Mesodermal cell (in vitro differentiated cells): Measurements from ENCODE around the gene CUEDC2.

Experiments
- H3K27ac ChIP-seq: 2 replicates; pipeline ENCODE4 v1.7.0; 2013; ENCODE audit warnings: mild to moderate bottlenecking, low read depth, low read length, moderate library complexity; ENCODE audit not compliant: severe bottlenecking
- H3K36me3 ChIP-seq: 2 replicates; pipeline ENCODE4 v1.7.1; 2013; ENCODE audit warnings: mild to moderate bottlenecking, low read length, moderate library complexity; ENCODE audit not compliant: control insufficient read depth, insufficient read depth
- H3K4me1 ChIP-seq: one replicate; pipeline ENCODE4 v1.7.1; 2013; ENCODE audit warnings: mild to moderate bottlenecking, low read length; ENCODE audit not compliant: insufficient read depth, control insufficient read depth, poor library complexity, severe bottlenecking
- H3K4me3 ChIP-seq: 2 replicates; pipeline ENCODE4 v1.7.0; 2013; ENCODE audit warnings: low read length, control low read depth, mild to moderate bottlenecking; ENCODE audit not compliant: insufficient read depth, poor library complexity, severe bottlenecking; ENCODE audit errors: extremely low read depth
- H3K9me3 ChIP-seq: 2 replicates; pipeline ENCODE4 v1.7.1; 2013; ENCODE audit warnings: mild to moderate bottlenecking, low read length, moderate library complexity; ENCODE audit not compliant: control insufficient read depth
- WGBS, 2 experiments: methylation state at CpG; one replicate each; pipeline ENCODE4 v1.1.5; 2013; ENCODE audit warnings: missing lambda C conversion rate in 2 of 2; ENCODE audit not compliant: insufficient coverage in 2 of 2; 5-methylcytosine and 5-hydroxymethylcytosine counted together

Gene CUEDC2

DNA sequence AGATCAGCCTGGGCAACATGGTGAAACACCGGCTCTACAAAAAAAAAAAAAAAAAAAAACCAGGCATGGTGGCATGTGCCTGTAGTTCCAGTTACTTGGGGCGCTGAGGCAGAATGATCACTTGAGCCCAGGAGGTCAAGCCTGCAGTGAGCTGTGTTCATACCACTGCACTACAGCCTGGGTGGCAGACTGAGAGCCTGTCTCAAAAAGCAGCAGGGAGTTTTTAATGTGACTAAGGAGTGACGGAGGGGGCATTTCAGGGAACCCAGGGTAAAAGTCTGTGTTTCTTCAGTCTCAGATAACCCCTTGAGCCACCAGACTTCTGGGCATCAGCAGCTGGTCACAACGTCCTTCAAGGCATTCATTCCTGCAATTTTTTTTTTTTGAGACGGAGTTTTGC lies 21.1 kb upstream of the CUEDC2 start:
- 94 to 96% methylated on average over 3 to 5 of the region's 5 CpGs for WGBS, 2 experiments
- Histone ChIP-seq H3K9me3 (no peaks in the 10 kb centered on the region), H3K4me1 (peaks cover 30% of the 10 kb centered on the region), H3K36me3 (no peaks in the 10 kb centered on the region), H3K27ac (peak overlapping the region; percentile 23), H3K4me3 (no peak overlapping the region)

DNA sequence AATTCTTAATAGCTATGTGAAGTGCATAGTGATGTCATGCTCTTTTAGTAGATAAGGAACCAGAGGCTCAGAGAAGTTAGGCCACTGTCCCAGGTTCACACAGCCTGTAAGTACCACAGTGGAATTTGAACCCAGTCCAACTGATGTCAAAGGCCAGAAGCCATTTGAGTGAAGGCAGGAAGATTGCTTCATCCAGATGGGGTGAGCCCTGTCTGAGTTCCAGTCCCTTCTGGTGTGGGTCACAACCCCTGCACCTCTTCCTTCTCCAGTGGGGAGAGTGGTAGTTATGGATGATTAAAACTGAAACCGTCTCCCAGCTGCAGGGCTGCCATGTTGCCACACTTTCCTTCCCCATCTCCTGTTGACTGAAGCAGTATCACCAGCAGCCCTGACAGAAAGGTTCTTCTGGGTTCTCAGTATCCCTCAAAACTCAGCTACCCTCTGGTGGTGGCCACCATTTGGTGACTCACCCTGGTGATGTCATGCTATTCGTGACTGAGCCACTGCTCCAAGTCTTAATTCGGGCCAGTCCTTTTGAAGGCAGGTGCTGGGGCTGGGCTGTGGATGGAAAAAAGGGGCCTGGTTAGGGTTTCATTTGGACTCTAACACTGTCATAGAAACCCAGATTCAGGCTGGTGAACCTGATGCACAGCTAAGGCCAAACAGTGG lies 20.4 kb upstream of the CUEDC2 start:
- no peaks in the 10 kb centered on the region for H3K9me3 ChIP-seq
- 60 to 80% methylated on average over 1 to 2 of the region's 3 CpGs for WGBS, 2 experiments
- H3K4me3 ChIP-seq, result no peak overlapping the region
- no peaks in the 10 kb centered on the region for H3K36me3 ChIP-seq
- H3K27ac ChIP-seq, result no peak overlapping the region
- peaks cover 30% of the 10 kb centered on the region for H3K4me1 ChIP-seq

DNA sequence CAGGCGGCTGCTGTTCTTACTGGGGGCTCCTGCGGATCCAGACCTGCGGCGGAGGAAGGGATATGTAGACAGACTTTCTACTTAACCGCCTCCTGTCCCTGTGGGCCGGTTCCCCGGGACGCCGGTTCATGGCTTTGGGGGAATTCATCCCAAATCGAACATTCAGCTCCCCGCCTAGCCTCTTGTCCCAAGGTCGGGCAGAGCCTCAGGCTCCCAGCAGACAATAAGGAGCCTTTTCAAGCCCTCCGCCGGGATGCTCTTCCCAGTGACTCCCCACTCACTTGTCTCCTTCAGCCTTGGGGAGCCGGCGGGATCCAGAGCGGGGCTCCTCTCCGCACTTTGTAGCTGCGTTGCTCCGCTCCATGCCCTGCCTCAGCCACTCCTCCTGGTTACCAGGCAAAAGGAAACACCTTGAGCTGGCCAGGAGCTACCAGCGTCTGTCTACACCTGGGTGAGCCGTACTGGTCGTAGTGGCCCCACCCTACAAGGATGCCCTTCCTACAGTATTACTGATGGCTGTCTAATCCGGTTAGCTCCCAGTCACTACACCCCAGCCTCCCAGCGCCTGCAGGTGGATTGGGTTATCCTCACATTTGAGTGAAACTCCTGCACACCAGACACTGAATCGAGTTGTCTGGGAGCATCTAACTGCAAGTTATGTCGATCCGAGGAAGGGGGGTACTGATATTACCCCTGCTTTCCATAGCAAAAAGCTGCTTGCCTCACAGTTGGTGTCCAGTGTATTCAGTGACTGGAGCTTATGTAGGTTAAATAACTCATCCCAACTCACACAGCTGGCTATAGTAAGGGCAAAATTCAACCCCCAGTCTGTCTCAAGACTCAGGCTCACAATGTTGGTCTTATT lies 19.0 kb upstream of the CUEDC2 start, which contains the start of gene C10orf95:
Gene C10orf95, minus strand, starts transcription at position 439 of the 865 bp plus-strand sequence. CDS start 450 bp downstream, outside the sequence.
- Histone ChIP-seq H3K4me3 (peak within 1 kb of the TSS; percentile 59), H3K36me3 (no peaks in the 10 kb centered on the region), H3K4me1 (peaks cover 27% of the 10 kb centered on the region), H3K27ac (no peak within 1 kb of the TSS), H3K9me3 (no peaks in the 10 kb centered on the region)
- 38 to 43% methylated on average over 21 to 23 of the region's 28 CpGs for WGBS, 2 experiments

DNA sequence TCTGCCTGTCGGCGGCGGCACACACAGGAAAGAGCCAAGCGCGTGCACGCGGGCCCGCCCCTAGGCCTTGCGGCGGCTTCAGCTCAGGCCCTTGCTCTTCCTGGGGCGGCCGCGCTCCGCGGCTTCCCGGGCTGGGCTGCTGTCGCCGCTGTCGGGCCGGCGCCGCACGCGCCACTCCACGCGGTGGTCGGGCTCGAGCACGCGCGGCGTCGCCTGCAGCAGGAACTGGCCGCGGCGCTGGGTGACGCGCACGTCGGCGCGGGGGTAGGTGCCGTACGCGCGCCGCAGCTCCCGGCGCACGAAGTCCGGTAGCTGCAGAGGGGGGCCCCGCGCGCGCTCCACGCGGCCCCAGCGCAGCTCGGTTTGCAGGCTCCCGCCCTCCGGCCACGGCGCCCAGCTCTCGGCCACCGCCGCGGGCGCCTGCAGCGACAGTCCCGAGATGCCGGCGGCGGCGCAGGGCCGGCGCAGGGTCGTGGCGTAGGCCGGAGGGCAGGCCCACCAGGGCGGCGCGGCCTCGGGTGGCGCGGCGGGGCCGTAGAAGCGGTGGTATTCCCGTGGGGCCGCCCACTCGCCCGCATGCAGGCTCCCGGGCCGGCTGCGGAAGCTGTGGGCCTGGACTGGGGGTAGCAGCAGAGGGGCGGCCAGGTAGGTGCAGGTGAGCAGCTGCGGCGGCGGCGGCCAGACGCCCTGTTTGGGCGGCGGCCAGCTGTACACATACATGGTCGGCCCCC lies 18.2 kb upstream of the CUEDC2 start:
- Histone ChIP-seq H3K4me3 (peak overlapping the region; percentile 59), H3K9me3 (no peaks in the 10 kb centered on the region), H3K27ac (no peak overlapping the region), H3K4me1 (peaks cover 22% of the 10 kb centered on the region), H3K36me3 (no peaks in the 10 kb centered on the region)
- WGBS, 2 experiments, result 1 to 2% methylated on average over 56 to 70 of the region's 104 CpGs

DNA sequence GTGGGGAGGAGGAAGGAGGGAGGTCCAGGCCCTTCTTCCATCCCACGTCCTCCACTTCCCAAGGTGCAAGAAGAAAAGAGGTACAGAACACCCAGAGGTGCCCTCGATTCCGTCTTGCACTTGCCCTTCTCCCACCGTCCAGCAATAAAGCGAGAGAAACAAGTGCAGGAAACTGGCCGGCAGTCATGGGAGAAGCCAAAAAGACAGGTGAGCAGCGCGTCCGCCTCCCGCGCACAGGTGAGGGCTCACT lies 17.7 kb upstream of the CUEDC2 start:
- Histone ChIP-seq H3K4me3 (peak overlapping the region; percentile 59), H3K36me3 (no peaks in the 10 kb centered on the region), H3K4me1 (peaks cover 19% of the 10 kb centered on the region), H3K27ac (no peak overlapping the region), H3K9me3 (no peaks in the 10 kb centered on the region)
- 0% methylated on average over 8 to 10 of the region's 11 CpGs for WGBS, 2 experiments

DNA sequence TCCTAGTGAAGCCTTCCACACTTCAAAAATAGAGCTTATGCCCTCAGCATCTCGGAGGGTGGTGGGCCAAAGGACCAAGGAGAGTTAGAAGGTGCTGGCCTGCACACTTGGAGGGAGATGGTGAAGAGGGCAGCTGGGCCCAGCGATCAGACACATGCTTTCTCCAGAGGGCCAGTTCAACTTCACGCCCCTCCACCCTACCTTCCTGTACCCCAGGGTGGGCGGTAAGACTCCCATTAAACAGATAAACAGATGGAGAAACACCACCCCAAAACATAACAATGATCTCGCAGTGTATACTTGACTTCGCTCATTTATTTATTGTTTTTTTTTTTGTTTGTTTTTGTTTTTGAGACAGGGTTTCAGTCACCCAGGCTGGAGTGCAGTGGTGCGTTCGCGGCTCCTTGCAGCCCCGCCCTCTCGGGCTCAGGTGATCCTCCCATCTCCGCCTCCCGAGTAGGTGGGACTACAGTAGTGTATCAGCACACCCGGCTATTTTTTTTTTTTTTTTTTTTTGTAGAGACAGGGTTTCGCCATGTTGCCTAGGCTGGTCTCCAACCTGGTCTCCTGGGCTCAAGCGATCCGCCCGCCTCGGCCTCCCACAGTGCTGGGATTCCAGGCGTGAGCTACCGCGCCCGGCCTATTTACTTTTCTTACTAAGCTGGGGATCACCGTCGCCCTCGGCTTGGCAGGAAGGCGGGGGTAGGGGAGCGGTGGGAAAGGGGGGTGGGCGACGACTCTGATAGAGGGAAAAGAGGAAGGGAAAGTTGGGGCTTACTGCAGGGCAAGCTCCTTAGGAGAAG lies 17.1 kb upstream of the CUEDC2 start:
- peak overlapping the region; percentile 59 for H3K4me3 ChIP-seq
- H3K27ac ChIP-seq, result no peak overlapping the region
- H3K36me3 ChIP-seq, result no peaks in the 10 kb centered on the region
- 8 to 15% methylated on average over 11 to 18 of the region's 30 CpGs for WGBS, 2 experiments
- no peaks in the 10 kb centered on the region for H3K9me3 ChIP-seq
- peaks cover 16% of the 10 kb centered on the region for H3K4me1 ChIP-seq

DNA sequence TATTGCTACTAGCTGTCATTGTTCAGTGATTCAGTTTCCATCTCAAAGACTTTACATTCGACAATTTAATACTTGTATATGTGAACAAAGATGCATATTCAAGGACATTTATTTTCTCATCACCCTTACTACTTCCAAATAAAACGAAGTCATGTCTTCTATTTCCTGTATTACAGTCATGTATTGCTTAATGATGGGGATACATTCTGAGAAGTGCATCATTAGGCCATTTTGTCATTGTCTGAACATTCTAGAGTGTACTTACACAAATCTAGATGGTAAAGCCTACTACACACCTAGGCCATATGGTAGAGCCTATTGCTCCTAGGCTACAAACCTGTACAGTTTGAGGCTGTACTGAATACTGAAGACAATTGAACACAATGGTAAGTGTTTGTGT lies 12.5 kb upstream of the CUEDC2 start:
- no peak overlapping the region for H3K4me3 ChIP-seq
- no peak overlapping the region for H3K27ac ChIP-seq
- no peaks in the 10 kb centered on the region for H3K4me1 ChIP-seq
- WGBS, 2 experiments, result no CpG with 5 or more reads among the region's 2 CpGs
- no peaks in the 10 kb centered on the region for H3K9me3 ChIP-seq
- H3K36me3 ChIP-seq, result no peaks in the 10 kb centered on the region

DNA sequence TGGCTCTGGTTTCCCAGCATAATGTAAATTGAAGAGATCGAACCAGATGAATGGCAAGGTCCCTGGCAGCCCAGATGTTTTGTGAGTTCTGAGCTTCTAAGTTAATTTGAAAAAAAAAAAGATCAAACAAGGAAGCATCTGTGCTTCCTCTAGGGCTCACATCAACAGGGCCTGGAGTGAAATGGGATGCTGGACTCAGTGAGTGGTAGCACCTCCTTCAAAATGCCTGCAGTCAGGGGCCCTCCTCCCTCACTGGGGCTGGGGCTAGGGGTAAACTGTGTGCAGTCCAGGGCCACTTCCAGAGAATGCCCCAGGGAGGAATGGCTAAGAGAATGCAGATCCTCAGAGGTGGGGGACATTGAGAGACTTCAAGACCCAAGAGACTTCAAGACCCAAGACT lies 6.0 kb upstream of the CUEDC2 start:
- Histone ChIP-seq H3K27ac (no peak overlapping the region), H3K9me3 (no peaks in the 10 kb centered on the region), H3K36me3 (no peaks in the 10 kb centered on the region), H3K4me1 (peaks cover 8% of the 10 kb centered on the region), H3K4me3 (no peak overlapping the region)
- 88% methylated on average over 1 of the region's 1 CpG; no CpG with 5 or more reads in 1 of the 2 experiments for WGBS, 2 experiments

DNA sequence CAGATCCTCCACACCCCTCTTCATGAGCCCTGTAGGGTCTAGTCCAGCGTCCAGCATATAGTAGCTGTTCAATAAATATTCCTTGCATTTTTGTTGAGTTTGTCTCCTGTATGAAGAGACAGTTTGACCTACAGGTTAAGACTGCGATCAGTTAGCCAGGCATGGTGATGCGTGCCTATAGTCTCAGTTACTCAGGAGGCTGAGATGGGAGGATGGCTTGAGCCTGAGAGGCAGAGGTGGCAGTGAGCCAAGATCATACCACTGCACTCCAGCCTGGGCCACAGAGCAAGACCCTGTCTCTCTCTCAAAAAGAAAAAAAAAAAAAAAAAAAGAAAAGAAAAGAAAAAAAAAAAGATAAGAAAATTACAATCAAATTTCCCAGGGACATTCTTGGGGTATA lies 5.1 kb upstream of the CUEDC2 start:
- Histone ChIP-seq H3K27ac (no peak overlapping the region), H3K4me1 (peaks cover 8% of the 10 kb centered on the region), H3K36me3 (no peaks in the 10 kb centered on the region), H3K9me3 (no peaks in the 10 kb centered on the region), H3K4me3 (no peak overlapping the region)
- WGBS, 2 experiments, result 100% methylated on average over 2 of the region's 3 CpGs; no CpG with 5 or more reads in 1 of the 2 experiments

DNA sequence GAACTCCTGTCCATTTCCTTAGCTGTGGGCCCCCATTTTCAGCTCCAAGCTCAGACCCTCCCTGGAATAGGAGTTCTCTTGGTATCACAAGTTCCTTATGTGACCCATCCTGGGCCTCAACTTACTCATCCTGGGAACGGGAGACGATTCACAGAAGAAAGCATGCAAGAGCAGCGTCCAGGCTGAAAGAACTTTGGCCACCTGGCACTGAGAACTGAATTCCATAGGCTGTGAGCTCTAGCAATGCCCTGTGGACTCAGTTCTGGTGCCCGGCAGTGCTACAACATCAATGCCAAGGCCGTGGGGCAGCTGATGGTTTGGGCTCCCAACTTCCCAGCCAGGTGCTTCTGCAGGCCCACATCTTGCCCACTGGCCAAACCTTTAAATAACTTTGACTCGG lies 3.9 kb upstream of the CUEDC2 start:
- H3K4me1 ChIP-seq, result peaks cover 11% of the 10 kb centered on the region
- no peak overlapping the region for H3K27ac ChIP-seq
- H3K4me3 ChIP-seq, result no peak overlapping the region
- WGBS, 2 experiments, result 85 to 94% methylated on average over 6 of the region's 6 CpGs
- no peaks in the 10 kb centered on the region for H3K36me3 ChIP-seq
- H3K9me3 ChIP-seq, result no peaks in the 10 kb centered on the region
